HCT116 (cell line): ENCODE measurements around the gene UXS1. TPM values are rescaled to one million over a fixed set of nuclear protein-coding genes. Genes with fewer than 3 reads are reported as not detected.

Experiments
- ATAC-seq: fragments of 200-7000 bp; cut with Tn5 transposase; 2 replicates; pipeline ENCODE4 v1.9.1; 2020; ENCODE audit warnings: mild to moderate bottlenecking, moderate library complexity
- BruUV-seq: library from RNA; stranded (reverse); fragments of 400-500 nt; replicated peaks from 2 replicates; lab custom pipeline; 2021; lab: Mats Ljungman, UMichigan
- CTCF ChIA-PET: fragments of 300-600 bp; sonication (Branson Sonifier 250); formaldehyde crosslinking; loops from one replicate; lab custom pipeline; 2021; ENCODE audit warnings: antibody characterized with exemption; lab: Charles Lee
- POLR2A ChIA-PET: fragments of 300-600, 350-600 bp; sonication (Branson Sonifier 250); formaldehyde crosslinking; loops from one replicate; lab custom pipeline; 2021; ENCODE audit warnings: antibody characterized with exemption; lab: Charles Lee
- RAD21 ChIA-PET, 2 experiments: fragments of 300-600 bp; sonication (Branson Sonifier 250); formaldehyde crosslinking; loops; one replicate each; lab custom pipeline; 2023; ENCODE audit warnings: low total read pairs in 2 of 2; ENCODE audit not compliant: uncharacterized antibody in 2 of 2, unreplicated experiment in 2 of 2, low non-redundant PET in 1 of 2; lab: Charles Lee
- DNase-seq: peaks from one replicate; pipeline ENCODE4 v3.0.0-alpha.2; 2010; ENCODE audit warnings: low read depth, low spot score
- H2AFZ ChIP-seq: fragments of 200-600 bp; shearing (Covaris generic), sonication (generic); 2 replicates; pipeline ENCODE4 v1.6.1; 2017; ENCODE audit warnings: low read depth, mixed run types, mixed read lengths, antibody characterized with exemption, low read length; ENCODE audit not compliant: poor library complexity, severe bottlenecking
- H3K27ac ChIP-seq: 2 replicates; pipeline ENCODE4 v1.5.1; 2012; ENCODE audit warnings: low read depth, low read length
- H3K27me3 ChIP-seq: fragments of 200-600 bp; sonication (generic); 2 replicates; pipeline ENCODE4 v1.6.1; 2016; ENCODE audit warnings: mixed run types, low read length, mixed read lengths; ENCODE audit not compliant: insufficient read depth
- H3K36me3 ChIP-seq, 2 experiments: fragments of 200-500 bp in 1 of 2; fragments of 200-600 bp in 1 of 2; sonication (Bioruptor generic) in 1 of 2; sonication (generic) in 1 of 2; 2 replicates each; pipeline versions ENCODE4 v1.5.1 to v1.6.1; 2014 to 2016; ENCODE audit warnings: low read length in 2 of 2, inconsistent platforms in 1 of 2, mixed read lengths in 1 of 2, mixed run types in 1 of 2; ENCODE audit not compliant: insufficient read depth in 2 of 2, control insufficient read depth in 1 of 2
- H3K4me1 ChIP-seq, 2 experiments: fragments of 200-600 bp in 1 of 2; sonication (generic) in 1 of 2; 2 replicates each; pipeline versions ENCODE4 v1.5.1 to v1.6.1; 2012 to 2017; ENCODE audit warnings: low read length in 2 of 2, inconsistent platforms in 1 of 2, mild to moderate bottlenecking in 1 of 2, mixed read lengths in 1 of 2, mixed run types in 1 of 2, moderate library complexity in 1 of 2; ENCODE audit not compliant: insufficient read depth in 2 of 2, control insufficient read depth in 1 of 2
- H3K4me2 ChIP-seq: fragments of 200-600 bp; sonication (generic); 2 replicates; pipeline ENCODE4 v1.6.1; 2017; ENCODE audit warnings: mixed run types, low read length, mixed read lengths
- H3K4me3 ChIP-seq, 2 experiments: fragments of 200-600 bp in 1 of 2; sonication (generic) in 1 of 2; replicated peaks in 1 of 2; 2 replicates each; pipeline ENCODE4 v1.5.1; 2011 to 2016; ENCODE audit warnings: low read length in 2 of 2, control low read depth in 1 of 2, low read depth in 1 of 2, mild to moderate bottlenecking in 1 of 2, mixed read lengths in 1 of 2, mixed run types in 1 of 2
- H3K79me2 ChIP-seq: fragments of 200-600 bp; sonication (generic); 2 replicates; pipeline ENCODE4 v1.6.1; 2017; ENCODE audit warnings: mild to moderate bottlenecking, mixed run types, low read length, moderate library complexity, mixed read lengths; ENCODE audit not compliant: insufficient read depth
- H3K9ac ChIP-seq: fragments of 200-600 bp; sonication (generic); 2 replicates; pipeline ENCODE4 v1.6.1; 2016; ENCODE audit warnings: low read length, mixed read lengths
- H3K9me2 ChIP-seq: fragments of 200-600 bp; sonication (generic), shearing (Covaris generic); 2 replicates; pipeline ENCODE4 v1.6.1; 2017; ENCODE audit warnings: mixed run types, mild to moderate bottlenecking, moderate library complexity; ENCODE audit not compliant: insufficient read depth
- H3K9me3 ChIP-seq, 2 experiments: fragments of 200-500 bp in 1 of 2; fragments of 200-600 bp in 1 of 2; sonication (Bioruptor generic) in 1 of 2; sonication (generic) in 1 of 2; 2 replicates each; pipeline ENCODE4 v1.6.1; 2014 to 2017; ENCODE audit warnings: low read length in 2 of 2, mixed read lengths in 2 of 2, inconsistent platforms in 1 of 2, low read depth in 1 of 2, mild to moderate bottlenecking in 1 of 2, mixed run types in 1 of 2, moderate library complexity in 1 of 2; ENCODE audit not compliant: control insufficient read depth in 1 of 2, insufficient read depth in 1 of 2
- H4K20me1 ChIP-seq: fragments of 200-600 bp; sonication (generic), shearing (Covaris generic); 2 replicates; pipeline ENCODE4 v1.6.1; 2017; ENCODE audit warnings: mixed run types, mild to moderate bottlenecking, moderate library complexity; ENCODE audit not compliant: insufficient read depth
- CBX3 ChIP-seq: IDR thresholded peaks from 2 replicates; pipeline ENCODE4 v1.6.1; 2012; ENCODE audit warnings: low read depth
- CEBPB ChIP-seq: IDR thresholded peaks from 2 replicates; pipeline ENCODE4 v1.6.1; 2012; ENCODE audit warnings: low read depth
- EGR1 ChIP-seq: IDR thresholded peaks from 2 replicates; pipeline ENCODE4 v1.6.1; 2012; ENCODE audit warnings: low read depth
- ELF1 ChIP-seq: IDR thresholded peaks from 2 replicates; pipeline ENCODE4 v1.6.1; 2012; ENCODE audit warnings: low read depth, borderline replicate concordance
- EZH2 ChIP-seq: fragments of 200-600 bp; sonication (generic); IDR thresholded peaks from 2 replicates; pipeline ENCODE4 v1.6.1; 2017; ENCODE audit warnings: antibody characterized with exemption, mixed run types
- EZH2phosphoT487 ChIP-seq: fragments of 200-600 bp; IDR thresholded peaks from 2 replicates; pipeline ENCODE4 v1.6.1; 2018; ENCODE audit warnings: antibody characterized with exemption, borderline replicate concordance
- POLR2A ChIP-seq: IDR thresholded peaks from 2 replicates; pipeline ENCODE4 v1.7.0; 2011; ENCODE audit warnings: borderline replicate concordance; ENCODE audit not compliant: insufficient read depth, insufficient read length; ENCODE audit errors: extremely low read depth
- POLR2AphosphoS5 ChIP-seq: IDR thresholded peaks from 2 replicates; pipeline ENCODE4 v1.6.1; 2011; ENCODE audit warnings: mild to moderate bottlenecking, low read depth, low read length, moderate library complexity
- RAD21 ChIP-seq: IDR thresholded peaks from 2 replicates; pipeline ENCODE4 v1.6.1; 2012; ENCODE audit warnings: low read depth, mild to moderate bottlenecking
- SIN3A ChIP-seq: IDR thresholded peaks from 2 replicates; pipeline ENCODE4 v1.6.1; 2012; ENCODE audit warnings: low read depth
- SP1 ChIP-seq: IDR thresholded peaks from 2 replicates; pipeline ENCODE4 v1.6.1; 2012; ENCODE audit warnings: low read depth
- SRF ChIP-seq: IDR thresholded peaks from 2 replicates; pipeline ENCODE4 v1.6.1; 2012; ENCODE audit warnings: low read depth
- TCF7L2 ChIP-seq: IDR thresholded peaks from 2 replicates; pipeline ENCODE4 v1.7.0; 2011; ENCODE audit warnings: borderline replicate concordance, inconsistent platforms; ENCODE audit not compliant: insufficient read depth, insufficient read length; ENCODE audit errors: extremely low read depth
- YY1 ChIP-seq: IDR thresholded peaks from 2 replicates; pipeline ENCODE4 v1.6.1; 2011; ENCODE audit warnings: low read length, low read depth, moderate library complexity, mild to moderate bottlenecking; ENCODE audit not compliant: insufficient replicate concordance; ENCODE audit errors: extremely low read depth
- ZFX ChIP-seq: fragments of 450-650 bp; IDR thresholded peaks from 2 replicates; pipeline ENCODE4 v1.6.1; 2017
- ZNF274 ChIP-seq: fragments of 200-500 bp; sonication (Bioruptor generic); IDR thresholded peaks from 2 replicates; pipeline ENCODE4 v1.6.1; 2014; ENCODE audit warnings: mild to moderate bottlenecking, low read depth, low read length, inconsistent platforms
- intact Hi-C: fragments of 100-400 bp; cut with micrococcal nuclease; formaldehyde crosslinking; loops from 2 replicates; pipeline ENCODE4 v1.10.0; 2022
- total RNA-seq: library from RNA; stranded (reverse); gene quantifications from one replicate; pipeline ENCODE4 v1.2.1, GENCODE V29; 2021; ENCODE audit not compliant: unreplicated experiment
- TF ChIP-seq, protein P1 (sequence below), 3 experiments: fragments of 200-600 bp in 1 of 3; sonication (generic) in 1 of 3; IDR thresholded peaks in 2 of 3; conservative IDR thresholded peaks in 1 of 3; 2 replicates each; pipeline ENCODE4 v1.5.1; 2012 to 2017; ENCODE audit warnings: low read depth in 2 of 3, low read length in 2 of 3, antibody characterized with exemption in 1 of 3, borderline replicate concordance in 1 of 3, control low read depth in 1 of 3, mild to moderate bottlenecking in 1 of 3, mixed read lengths in 1 of 3, mixed run types in 1 of 3, moderate library complexity in 1 of 3; ENCODE audit not compliant: insufficient read depth in 1 of 3
- TF ChIP-seq, protein P2 (sequence below): IDR thresholded peaks from 2 replicates; pipeline ENCODE4 v1.6.1; 2012
- TF ChIP-seq, protein P3 (sequence below): IDR thresholded peaks from 2 replicates; pipeline ENCODE4 v1.6.1; 2012

UXS1 gene
- total RNA-seq, 1 experiment from 2014 or later, result 45.7 TPM

DNA sequence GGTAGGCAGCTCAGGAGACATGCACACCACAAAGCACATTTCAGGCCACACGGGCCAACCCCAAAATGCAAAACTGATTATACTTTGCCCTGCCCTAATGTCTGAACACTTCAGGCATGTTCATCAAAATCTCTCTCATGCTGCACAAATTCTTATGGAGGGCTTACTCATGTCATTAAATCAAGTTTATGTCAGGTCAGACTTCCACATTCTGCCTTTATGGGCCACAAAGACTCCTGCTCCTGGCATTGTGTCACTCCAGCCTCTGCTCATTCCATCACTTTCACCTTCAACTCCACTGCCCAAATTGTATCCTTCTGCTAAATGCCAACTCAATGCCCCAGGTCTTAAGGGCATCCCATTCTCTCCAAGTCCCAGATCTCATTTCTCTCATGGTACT, 9.2 kb downstream of the UXS1 start:
- no peak overlapping the region for H3K4me3 ChIP-seq
- no TSS peak for BruUV-seq
- no peaks in the 10 kb centered on the region for H4K20me1 ChIP-seq
- no peaks in the 10 kb centered on the region for H3K36me3 ChIP-seq
- H3K27me3 ChIP-seq, result no peaks in the 10 kb centered on the region
- DNase-seq (no peak), ATAC-seq (no peak)
- ChIA-PET CTCF (no interaction called here), POLR2A (no interaction called here), RAD21 (no interaction called here)
- no peak overlapping the region for H3K9ac ChIP-seq
- no peak overlapping the region for H2AFZ ChIP-seq
- TF ChIP-seq, protein P1, sequence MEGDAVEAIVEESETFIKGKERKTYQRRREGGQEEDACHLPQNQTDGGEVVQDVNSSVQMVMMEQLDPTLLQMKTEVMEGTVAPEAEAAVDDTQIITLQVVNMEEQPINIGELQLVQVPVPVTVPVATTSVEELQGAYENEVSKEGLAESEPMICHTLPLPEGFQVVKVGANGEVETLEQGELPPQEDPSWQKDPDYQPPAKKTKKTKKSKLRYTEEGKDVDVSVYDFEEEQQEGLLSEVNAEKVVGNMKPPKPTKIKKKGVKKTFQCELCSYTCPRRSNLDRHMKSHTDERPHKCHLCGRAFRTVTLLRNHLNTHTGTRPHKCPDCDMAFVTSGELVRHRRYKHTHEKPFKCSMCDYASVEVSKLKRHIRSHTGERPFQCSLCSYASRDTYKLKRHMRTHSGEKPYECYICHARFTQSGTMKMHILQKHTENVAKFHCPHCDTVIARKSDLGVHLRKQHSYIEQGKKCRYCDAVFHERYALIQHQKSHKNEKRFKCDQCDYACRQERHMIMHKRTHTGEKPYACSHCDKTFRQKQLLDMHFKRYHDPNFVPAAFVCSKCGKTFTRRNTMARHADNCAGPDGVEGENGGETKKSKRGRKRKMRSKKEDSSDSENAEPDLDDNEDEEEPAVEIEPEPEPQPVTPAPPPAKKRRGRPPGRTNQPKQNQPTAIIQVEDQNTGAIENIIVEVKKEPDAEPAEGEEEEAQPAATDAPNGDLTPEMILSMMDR (IDR thresholded peaks at IDR 0.05 in 2 of 3, conservative IDR thresholded peaks at IDR 0.05 in 1 of 3; ENCODE audit: borderline replicate concordance in 1 of 3, insufficient read depth in 1 of 3, low read depth in 2 of 3, low read length in 2 of 3), result no peak
- TF ChIP-seq ELF1 (no peak), EZH2 (no peak), YY1 (no peak), POLR2A (no peak), POLR2AphosphoS5 (no peak), EGR1 (no peak), RAD21 (no peak), SRF (no peak), SP1 (no peak), ZNF274 (no peak), EZH2phosphoT487 (no peak), CEBPB (no peak), CBX3 (no peak), TCF7L2 (no peak), SIN3A (no peak), ZFX (no peak)
- TF ChIP-seq, protein P2, sequence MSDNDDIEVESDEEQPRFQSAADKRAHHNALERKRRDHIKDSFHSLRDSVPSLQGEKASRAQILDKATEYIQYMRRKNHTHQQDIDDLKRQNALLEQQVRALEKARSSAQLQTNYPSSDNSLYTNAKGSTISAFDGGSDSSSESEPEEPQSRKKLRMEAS, result no peak
- TF ChIP-seq, protein P3, sequence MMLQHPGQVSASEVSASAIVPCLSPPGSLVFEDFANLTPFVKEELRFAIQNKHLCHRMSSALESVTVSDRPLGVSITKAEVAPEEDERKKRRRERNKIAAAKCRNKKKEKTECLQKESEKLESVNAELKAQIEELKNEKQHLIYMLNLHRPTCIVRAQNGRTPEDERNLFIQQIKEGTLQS, result no peak
- H3K27ac ChIP-seq, result no peak overlapping the region
- no peaks in the 10 kb centered on the region for H3K9me3 ChIP-seq
- H3K4me2 ChIP-seq, result no peak overlapping the region
- no peaks in the 10 kb centered on the region for H3K9me2 ChIP-seq
- intact Hi-C loops, result no loop called here
- H3K79me2 ChIP-seq, result peaks cover 95% of the 10 kb centered on the region
- H3K4me1 ChIP-seq, result no peaks in the 10 kb centered on the region
